Upper lobe of left lung (tissue), 6 donors: ENCODE measurements around the gene CLEC20A. TPM values are rescaled to one million over a fixed set of nuclear protein-coding genes. Genes with fewer than 3 reads are reported as not detected.
A peak's percentile ranks its signal among the peaks of the same experiment; 100 is the strongest.

Experiments
- ATAC-seq, 2 donors: fragments of 200-7000 bp; cut with Tn5 transposase; one replicate each; pipeline ENCODE4 v1.9.1; 2022; ENCODE audit warnings: mild to moderate bottlenecking in 2 of 2, moderate library complexity in 2 of 2; ENCODE audit not compliant: low FRiP score in 2 of 2
- DNase-seq, 2 donors: peaks; one replicate each; pipeline ENCODE4 v3.0.0-alpha.2; 2019 to 2020
- H3K27ac ChIP-seq, 4 donors: fragments of 200-600 bp; sonication (generic); one replicate each; pipeline ENCODE4 v1.5.1; 2016 to 2019
- H3K27me3 ChIP-seq, 4 donors: fragments of 200-600 bp; sonication (generic); one replicate each; pipeline ENCODE4 v1.5.1; 2017 to 2019
- H3K36me3 ChIP-seq, 4 donors: fragments of 200-600 bp; sonication (generic); one replicate each; pipeline ENCODE4 v1.5.1; 2016 to 2019
- H3K4me1 ChIP-seq, 4 donors: fragments of 200-600 bp; sonication (generic); one replicate each; pipeline ENCODE4 v1.5.1; 2018 to 2019
- H3K4me3 ChIP-seq, 4 donors: fragments of 200-600 bp; sonication (generic); one replicate each; pipeline ENCODE4 v1.5.1; 2017 to 2019; ENCODE audit warnings: mild to moderate bottlenecking in 2 of 4, moderate library complexity in 1 of 4
- H3K9me3 ChIP-seq, 4 donors: fragments of 200-600 bp; sonication (generic); one replicate each; pipeline ENCODE4 v1.5.1; 2018 to 2019
- EP300 ChIP-seq, 4 donors: sonication (generic); formaldehyde crosslinking; IDR thresholded peaks; one replicate each; pipeline ENCODE4 v1.5.1; 2017; ENCODE audit warnings: antibody characterized with exemption in 4 of 4, control low read depth in 2 of 4
- POLR2A ChIP-seq, 4 donors: fragments of 450-650 bp; IDR thresholded peaks; one replicate each; pipeline ENCODE4 v1.5.1; 2016 to 2017; ENCODE audit warnings: antibody characterized with exemption in 4 of 4, mild to moderate bottlenecking in 2 of 4
- POLR2AphosphoS5 ChIP-seq, 2 donors: sonication (generic); formaldehyde crosslinking; IDR thresholded peaks; one replicate each; pipeline ENCODE4 v1.5.1; 2017; ENCODE audit warnings: antibody characterized with exemption in 2 of 2
- WGBS, 2 donors: methylation state at CpG; one replicate each; pipeline ENCODE4 v1.1.5; 2017 to 2018; 5-methylcytosine and 5-hydroxymethylcytosine counted together
- total RNA-seq, 6 donors: library from RNA; depleted of rRNA in 4 of 6; stranded (reverse); fragments of >200 nt in 4 of 6; gene quantifications; one replicate each; pipeline versions ENCODE4 v1.1.0 to v1.2.1, GENCODE V29; 2016 to 2021
- TF ChIP-seq, protein P1 (sequence below), 6 experiments: fragments of 450-650 bp in 4 of 6; fragments of 200-600 bp in 2 of 6; sonication (generic) in 2 of 6; IDR thresholded peaks; one replicate each; pipeline ENCODE4 v1.5.1; 2016 to 2019; ENCODE audit warnings: antibody characterized with exemption in 6 of 6
- donor health status: DM: no; HTN: no; CAD: no; lungs with moderate emphysema.
- donor health status: DM: no; HTN: yes; CAD: no; lungs with severe emphysema.

Gene CLEC20A
- total RNA-seq, 6 donors from 2014 or later = not detected

DNA sequence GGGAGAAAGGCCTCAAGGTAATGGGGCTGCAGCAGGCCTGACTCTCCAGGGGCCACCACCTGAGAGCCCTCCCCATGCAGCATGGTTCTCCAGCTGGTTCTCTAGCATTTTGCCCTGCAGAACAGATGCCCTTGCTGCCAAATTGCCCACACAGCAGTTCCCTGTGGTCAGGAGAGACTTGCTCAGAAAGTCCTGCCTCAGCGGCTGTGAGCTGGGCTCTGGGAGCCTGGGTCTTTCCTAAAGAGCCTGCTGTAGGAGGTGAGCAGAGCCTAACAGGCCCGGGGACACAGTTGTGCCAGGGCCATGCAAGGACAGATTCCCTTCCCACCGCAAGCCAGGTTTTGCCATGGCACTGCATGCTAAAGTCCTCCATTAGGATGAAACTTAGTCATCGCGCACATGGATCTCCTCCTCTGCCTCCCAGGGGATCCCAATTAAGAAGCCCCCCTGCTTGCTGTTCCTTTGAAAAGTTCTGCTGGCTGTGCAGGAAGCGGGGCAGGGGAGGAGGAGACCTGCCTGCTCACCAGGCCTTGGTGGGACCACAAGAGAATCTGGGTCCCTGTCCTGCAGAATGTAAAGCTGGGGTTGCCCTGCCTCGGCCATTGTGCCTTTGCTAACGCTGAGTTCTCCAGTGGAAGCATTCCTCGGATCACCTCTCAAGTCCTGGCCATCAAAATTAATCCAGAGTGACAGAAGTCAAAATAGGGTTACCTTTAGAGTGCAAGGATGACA, 37.5 kb upstream of the CLEC20A start:
- Histone ChIP-seq H3K27ac (no peak overlapping the region), H3K36me3 (no peaks in the 10 kb centered on the region), H3K4me3 (no peak overlapping the region), H3K27me3 (no peaks in the 10 kb centered on the region), H3K4me1 (peaks cover 0 to 9% (median 9%) of the 10 kb centered on the region in 4 donors), H3K9me3 (no peaks in the 10 kb centered on the region)
- DNase-seq (no peak), ATAC-seq (no peak)
- TF ChIP-seq, protein P1, sequence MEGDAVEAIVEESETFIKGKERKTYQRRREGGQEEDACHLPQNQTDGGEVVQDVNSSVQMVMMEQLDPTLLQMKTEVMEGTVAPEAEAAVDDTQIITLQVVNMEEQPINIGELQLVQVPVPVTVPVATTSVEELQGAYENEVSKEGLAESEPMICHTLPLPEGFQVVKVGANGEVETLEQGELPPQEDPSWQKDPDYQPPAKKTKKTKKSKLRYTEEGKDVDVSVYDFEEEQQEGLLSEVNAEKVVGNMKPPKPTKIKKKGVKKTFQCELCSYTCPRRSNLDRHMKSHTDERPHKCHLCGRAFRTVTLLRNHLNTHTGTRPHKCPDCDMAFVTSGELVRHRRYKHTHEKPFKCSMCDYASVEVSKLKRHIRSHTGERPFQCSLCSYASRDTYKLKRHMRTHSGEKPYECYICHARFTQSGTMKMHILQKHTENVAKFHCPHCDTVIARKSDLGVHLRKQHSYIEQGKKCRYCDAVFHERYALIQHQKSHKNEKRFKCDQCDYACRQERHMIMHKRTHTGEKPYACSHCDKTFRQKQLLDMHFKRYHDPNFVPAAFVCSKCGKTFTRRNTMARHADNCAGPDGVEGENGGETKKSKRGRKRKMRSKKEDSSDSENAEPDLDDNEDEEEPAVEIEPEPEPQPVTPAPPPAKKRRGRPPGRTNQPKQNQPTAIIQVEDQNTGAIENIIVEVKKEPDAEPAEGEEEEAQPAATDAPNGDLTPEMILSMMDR (IDR thresholded peaks at IDR 0.05) = no peak
- TF ChIP-seq EP300 (IDR thresholded peaks at IDR 0.05) = no peak
- TF ChIP-seq POLR2A (IDR thresholded peaks at IDR 0.05) = no peak
- TF ChIP-seq POLR2AphosphoS5 (IDR thresholded peaks at IDR 0.05) = no peak
- WGBS, 2 donors = 91 to 97% methylated on average over 6 to 9 of the region's 9 CpGs

DNA sequence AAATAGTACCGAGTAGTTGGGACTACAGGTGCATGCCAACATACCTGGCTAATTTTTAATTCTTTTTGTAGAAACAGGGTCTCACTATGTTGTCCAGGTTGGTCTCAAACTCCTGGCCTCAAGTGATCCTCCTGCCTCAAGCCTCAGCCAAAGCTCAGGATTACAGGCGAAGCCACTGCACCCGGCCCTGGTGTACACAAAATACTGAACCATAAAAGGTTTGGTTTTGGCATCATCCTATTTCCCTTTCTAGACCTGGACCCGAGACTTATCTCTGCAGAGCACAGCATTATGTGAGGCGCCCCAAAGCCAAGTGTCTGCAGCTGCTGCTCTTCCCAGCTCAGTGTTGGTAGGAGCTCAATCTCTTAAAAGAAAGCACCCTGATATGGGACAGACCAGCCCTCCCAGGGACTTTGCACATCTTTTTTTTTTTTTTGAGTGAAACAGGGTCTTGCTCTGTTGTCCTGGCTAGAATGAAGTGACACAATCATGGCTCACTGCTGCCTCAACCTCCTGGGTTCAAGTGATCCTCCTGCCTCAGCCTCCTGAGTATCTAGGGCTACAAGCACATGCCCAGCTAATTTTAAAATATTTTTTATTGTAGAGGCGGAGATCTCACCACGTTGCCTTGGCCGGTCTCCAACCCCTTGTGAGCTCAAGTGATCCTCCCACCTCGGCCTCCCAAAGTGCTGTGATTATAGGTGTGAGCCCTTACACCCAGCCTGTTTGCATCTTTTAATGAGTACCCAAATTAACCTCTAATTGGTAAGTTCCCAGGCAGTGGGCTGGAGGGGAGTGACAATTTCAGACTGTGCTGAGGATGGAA, 36.6 kb upstream of the CLEC20A start:
- Histone ChIP-seq H3K4me3 (no peak overlapping the region), H3K4me1 (peaks cover 0 to 9% (median 9%) of the 10 kb centered on the region in 4 donors), H3K9me3 (no peaks in the 10 kb centered on the region), H3K27ac (no peak overlapping the region), H3K27me3 (no peaks in the 10 kb centered on the region), H3K36me3 (no peaks in the 10 kb centered on the region)
- TF ChIP-seq POLR2AphosphoS5 (IDR thresholded peaks at IDR 0.05) (no peak), EP300 (IDR thresholded peaks at IDR 0.05) (no peak), POLR2A (IDR thresholded peaks at IDR 0.05) (no peak)
- TF ChIP-seq, protein P1 (IDR thresholded peaks at IDR 0.05) = no peak
- DNase-seq (no peak), ATAC-seq (no peak)
- 74 to 78% methylated on average over 9 of the region's 9 CpGs for WGBS, 2 donors

DNA sequence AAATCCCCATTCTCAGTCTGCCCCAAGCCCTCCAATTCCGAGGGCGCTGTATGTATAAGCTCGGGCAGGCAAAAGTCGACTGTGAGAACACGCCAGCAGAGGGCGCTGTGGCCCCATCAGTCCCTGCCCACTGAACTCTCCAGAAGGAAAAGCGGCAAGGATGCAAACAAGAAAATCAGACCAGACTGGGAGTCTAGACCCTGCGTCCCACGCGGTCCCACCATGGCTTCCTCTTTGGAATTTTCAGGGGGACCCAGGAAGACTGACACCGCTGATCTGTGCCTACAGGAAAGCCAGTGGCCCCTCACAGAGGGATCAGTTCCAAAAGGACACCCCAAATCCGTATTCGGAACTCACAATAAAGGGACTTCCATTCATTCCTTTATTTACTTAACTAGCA, 35.6 kb upstream of the CLEC20A start:
- ATAC-seq = peak; percentile 84 to 87
- H3K27me3 ChIP-seq = no peaks in the 10 kb centered on the region
- DNase-seq = peak; percentile 84 to 90
- 16 to 18% methylated on average over 13 of the region's 13 CpGs for WGBS, 2 donors
- no peaks in the 10 kb centered on the region for H3K9me3 ChIP-seq
- peaks cover 0 to 9% (median 8%) of the 10 kb centered on the region in 4 donors for H3K4me1 ChIP-seq
- TF ChIP-seq POLR2AphosphoS5 (IDR thresholded peaks at IDR 0.05) = no peak
- TF ChIP-seq, protein P1 (IDR thresholded peaks at IDR 0.05) = peak; percentile 78 to 91 (median 84)
- no peaks in the 10 kb centered on the region for H3K36me3 ChIP-seq
- H3K4me3 ChIP-seq = no peak overlapping the region
- no peak overlapping the region for H3K27ac ChIP-seq

DNA sequence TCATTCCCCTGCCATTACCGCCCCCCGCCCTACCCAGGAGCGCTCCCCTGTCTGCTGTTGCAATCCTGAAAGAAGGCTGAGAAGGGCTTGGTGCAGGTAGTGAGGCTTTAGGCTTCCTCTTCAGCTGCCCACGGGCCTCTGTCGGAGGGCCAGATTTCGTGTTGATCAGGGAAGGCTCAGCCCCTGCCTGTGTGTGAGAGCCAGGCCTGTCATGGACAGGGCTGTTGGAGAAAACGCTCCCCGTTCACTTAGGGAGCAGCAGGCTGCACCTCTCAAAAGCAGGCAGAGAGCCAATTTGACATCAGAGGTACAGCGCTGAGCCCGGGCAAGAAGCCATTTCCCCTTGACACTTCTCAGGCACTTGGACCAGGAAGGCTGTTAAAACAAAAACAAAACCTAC, 35.1 kb upstream of the CLEC20A start:
- Histone ChIP-seq H3K36me3 (no peaks in the 10 kb centered on the region), H3K4me3 (no peak overlapping the region), H3K27ac (no peak overlapping the region), H3K4me1 (peaks cover 0 to 9% (median 8%) of the 10 kb centered on the region in 4 donors), H3K9me3 (no peaks in the 10 kb centered on the region), H3K27me3 (no peaks in the 10 kb centered on the region)
- 50 to 63% methylated on average over 8 to 10 of the region's 10 CpGs for WGBS, 2 donors
- peak in 1 of 2 donors; percentile 1 for ATAC-seq
- DNase-seq = peak in 1 of 2 donors; percentile 43
- TF ChIP-seq POLR2AphosphoS5 (IDR thresholded peaks at IDR 0.05) = no peak
- no peak for TF ChIP-seq EP300 (IDR thresholded peaks at IDR 0.05)
- TF ChIP-seq POLR2A (IDR thresholded peaks at IDR 0.05) = no peak
- TF ChIP-seq, protein P1 (IDR thresholded peaks at IDR 0.05) = no peak
